HG03064 (cell line): ENCODE measurements around the gene PLCL2.

Source experiments
- ATAC-seq: cut with Tn5 transposase; IDR thresholded peaks from one replicate; pipeline ENCODE4 v1.9.1; 2021; ENCODE audit warnings: low read depth; ENCODE audit not compliant: unreplicated experiment

Gene PLCL2

DNA sequence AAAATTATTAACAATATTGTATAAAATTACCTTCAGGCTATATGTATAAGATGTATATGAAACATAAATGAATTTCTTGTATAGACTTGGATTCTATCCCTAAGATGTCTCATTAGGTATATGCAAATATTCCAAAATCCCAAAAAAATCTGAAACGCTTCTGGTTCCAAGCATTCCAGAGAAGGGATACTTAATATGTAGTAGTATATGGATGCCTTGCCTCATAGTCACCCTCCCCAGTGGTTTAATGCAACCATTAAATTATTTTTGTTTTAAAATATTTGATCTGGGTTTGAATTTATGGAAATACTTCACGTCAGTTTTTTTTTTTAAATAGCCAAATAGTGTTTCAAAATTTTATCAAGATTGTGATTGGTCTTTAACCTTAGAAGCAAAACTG is 27.2 kb downstream of the PLCL2 start:
- ATAC-seq: no peak

DNA sequence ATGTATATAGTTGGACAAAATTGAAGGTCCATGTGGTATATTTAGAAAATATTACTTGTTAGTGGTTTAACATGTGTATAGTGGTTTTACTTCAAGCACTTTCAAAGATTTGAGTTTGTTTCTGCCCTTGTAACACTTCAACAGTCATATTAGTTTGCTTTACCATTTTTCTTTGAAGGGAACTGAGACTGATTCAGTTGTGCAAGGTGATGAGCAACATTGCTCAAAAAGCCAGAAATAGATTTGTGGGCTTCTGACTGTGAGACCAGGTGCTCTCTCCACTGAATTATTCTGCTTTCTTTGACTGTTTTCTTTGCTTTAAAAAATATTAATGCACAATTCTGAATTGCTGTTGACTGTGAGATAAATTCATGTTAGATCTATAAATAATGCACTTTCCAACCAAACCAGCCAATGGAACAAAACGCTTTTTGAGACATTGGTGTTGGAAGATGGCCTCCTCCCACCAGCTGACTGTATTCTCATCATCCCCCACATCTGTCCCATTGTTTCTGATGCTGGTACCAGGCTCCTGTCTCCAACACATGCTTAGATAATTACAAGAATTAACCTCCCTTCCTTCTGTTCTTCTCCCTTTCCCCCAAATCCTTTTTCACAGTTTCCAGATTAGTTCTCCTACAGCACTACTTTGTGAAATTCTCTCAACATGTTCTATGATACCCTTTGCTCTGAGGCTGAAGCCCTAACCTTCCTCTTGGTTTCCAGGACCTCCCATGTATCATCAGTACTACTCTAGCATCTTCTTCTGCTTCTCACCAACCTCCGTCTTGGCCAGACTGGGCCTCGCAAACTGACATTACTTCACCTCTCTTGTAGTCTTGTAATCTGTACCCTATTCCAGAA is 27.9 kb downstream of the PLCL2 start:
- ATAC-seq: peak; percentile 81

DNA sequence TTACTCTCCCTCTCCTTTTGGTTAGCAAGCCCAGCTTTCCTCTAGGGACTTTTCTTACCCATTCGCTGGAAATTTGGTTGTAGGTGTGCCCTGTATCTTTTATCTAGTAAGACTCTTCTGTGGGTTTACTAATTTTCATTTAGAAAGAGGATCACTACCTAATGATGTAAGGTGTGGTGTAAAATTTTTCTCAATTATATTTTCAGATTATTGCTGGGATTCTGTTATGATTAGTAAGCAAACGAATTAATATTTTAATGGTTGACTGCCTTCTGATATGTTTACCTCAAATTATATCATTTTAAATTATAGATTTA is 28.5 kb downstream of the PLCL2 start:
- peak; percentile 14 for ATAC-seq

DNA sequence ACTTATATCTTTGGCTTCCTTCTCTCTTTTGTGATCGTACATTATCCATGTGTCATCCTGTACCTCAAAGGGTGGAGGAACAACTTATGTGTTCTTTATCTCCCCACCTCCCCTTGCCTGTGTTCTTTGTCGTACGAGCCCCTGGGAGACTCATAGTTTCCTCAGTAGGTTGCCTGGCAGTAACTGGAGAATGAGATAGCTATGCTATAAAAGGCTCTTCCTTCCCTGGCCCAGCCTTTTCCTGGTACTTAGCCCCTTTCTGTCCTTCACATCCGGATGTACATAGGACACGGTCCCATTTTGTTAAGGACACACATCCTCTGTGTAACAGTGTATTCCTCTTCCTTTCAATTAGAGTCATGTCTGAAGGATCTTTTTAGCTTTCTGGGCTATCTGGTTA is 32.1 kb downstream of the PLCL2 start:
- ATAC-seq: no peak

DNA sequence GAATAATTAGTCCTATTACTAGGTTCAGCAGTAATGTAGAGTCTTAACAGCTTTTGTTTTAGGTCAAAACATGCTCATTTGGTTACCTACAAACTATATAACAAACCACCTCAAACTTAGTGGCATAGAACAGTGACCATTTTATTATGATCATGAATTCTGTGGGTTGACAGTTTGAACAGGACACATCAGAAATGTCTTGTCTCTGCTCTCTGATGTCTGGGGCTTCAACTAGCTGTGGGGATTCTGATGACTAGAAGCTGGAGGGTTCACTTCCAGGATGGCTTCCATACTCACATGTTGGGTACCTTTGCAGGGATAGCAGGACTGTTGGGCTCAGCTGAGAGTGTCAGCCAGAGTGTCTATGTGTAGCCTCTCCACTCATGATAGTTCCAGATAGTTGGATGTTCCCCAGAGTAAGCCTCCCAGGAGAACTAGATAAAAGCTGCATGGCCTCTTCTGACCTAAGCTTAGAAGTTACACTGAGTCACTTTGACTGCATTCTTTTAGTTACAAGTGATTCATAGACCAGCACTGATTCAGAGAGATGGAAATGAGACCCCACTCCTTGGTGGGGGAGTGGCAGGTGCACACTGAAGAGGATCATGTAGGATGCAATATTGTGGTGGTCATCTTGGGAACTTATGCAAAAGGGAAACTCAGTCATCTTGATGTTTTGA is 32.6 kb downstream of the PLCL2 start:
- ATAC-seq: no peak

DNA sequence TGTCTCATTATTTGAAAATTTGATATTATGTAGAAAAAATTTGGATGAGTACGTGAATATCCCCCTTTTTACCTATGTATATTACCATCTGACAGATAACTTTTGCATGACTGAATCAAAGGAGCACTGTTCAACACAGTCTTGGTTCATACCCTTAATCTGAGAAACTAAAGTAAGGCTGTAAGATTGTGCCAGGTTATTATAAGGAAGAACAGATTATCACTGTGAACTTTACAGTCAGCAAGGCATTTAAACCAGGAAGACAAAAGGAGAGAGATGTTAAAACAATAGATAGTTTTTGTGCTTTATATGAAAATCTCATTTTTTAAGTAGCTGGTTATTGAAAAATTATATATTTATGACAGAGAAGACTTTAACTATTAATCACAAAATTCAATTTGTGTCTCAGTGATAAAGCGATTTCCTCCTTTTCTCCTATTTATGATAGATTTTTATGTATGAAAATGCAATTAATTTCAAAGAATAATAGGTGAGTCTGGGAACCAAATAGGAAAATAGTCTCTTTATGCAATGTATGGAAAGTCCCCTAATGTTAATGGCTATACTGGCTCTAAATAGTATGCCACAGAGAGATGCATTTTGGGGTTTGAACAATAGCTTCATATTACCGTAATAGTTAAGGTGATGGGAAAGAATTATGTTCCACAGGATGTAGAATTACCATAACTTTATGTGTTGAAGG is 33.4 kb downstream of the PLCL2 start:
- ATAC-seq: no peak

DNA sequence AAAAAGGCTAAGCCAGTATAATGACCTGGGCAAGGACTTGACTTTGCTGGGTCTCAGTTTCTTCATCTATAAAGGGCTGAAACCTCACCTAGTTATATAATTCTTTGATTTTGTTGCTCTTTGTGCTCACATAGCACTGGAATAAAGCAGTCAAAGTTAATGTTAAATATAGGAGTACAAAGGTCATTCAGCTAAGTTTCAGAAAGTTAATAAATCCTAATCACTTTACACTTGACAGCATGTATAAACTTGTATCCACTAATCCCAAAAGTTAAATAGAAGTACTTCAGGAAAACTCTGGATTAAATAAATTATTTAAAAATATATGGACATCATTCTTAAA is 33.9 kb downstream of the PLCL2 start:
- no peak for ATAC-seq

DNA sequence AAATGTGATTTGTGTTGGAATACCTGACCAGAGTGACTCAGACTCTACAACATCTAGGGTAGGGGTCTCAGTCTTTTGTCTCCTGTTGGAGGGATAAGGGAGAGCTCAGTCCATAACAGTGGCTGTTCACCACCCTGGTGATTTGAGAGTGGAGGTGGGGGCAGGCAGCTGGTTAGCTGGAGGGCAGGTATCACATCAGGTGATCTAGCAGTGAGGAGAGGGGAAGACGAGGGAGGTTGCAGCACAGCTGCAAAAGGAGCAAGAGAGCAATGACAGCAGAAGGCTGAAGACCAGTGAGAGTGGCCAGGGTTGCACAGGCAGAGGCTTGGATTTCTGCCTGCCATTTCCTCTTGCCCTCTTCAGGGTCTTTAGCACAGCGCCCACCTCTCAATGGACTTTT is 38.4 kb downstream of the PLCL2 start:
- ATAC-seq: no peak

DNA sequence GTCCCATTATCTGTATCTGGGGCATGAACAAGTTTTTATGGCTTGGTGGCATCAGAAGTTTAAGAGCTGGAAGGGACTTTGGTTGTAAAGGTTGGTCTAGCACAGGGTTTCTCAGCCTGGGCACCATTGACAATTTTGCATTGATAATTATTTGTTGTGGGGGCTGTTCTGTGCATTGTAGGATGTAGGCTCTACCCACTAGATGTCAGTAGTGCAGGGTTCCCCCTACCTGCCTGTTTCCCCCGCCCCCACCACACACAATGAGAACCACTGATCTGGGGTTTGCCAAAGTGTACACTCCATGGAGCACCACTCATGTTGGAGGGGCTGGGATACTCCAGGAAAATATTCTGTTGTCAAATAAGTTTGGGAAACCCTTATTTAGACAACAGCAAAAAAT is 42.7 kb downstream of the PLCL2 start:
- no peak for ATAC-seq

DNA sequence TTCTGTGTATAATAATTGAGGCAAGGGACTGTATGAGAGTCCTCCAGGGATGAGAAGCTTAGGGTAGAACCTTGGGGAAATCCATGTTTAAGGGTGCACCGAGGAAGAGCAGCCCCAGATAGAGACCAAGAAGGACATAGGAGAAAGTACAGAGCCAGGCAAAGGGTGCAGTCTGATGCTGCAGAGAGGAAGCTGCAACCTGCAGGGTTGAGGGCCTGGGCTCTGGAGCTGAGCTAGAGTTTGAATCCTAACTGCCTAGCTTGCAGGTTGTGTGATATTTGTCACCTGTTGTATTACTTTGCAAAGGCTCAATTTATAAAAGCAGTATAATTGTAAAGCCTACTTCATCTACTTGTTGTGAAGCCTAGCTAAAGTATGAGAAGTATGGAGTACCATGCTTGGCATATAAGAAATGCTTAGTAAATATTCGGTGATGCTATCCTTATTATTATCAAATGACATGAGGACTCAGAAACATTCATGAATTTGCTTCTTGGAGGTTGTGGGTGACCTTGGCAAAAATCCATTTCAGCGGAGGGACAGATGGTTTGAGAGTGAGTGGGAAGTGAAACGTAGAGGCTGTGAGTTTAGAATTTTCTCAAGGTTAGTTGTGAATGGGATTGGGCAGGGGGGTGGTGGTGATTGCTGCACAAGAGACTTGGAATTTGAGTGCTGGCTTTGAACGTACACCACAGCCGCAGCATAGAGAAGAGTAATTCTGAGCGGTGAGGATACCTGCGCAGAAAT is 43.8 kb downstream of the PLCL2 start:
- ATAC-seq: peak; percentile 47

DNA sequence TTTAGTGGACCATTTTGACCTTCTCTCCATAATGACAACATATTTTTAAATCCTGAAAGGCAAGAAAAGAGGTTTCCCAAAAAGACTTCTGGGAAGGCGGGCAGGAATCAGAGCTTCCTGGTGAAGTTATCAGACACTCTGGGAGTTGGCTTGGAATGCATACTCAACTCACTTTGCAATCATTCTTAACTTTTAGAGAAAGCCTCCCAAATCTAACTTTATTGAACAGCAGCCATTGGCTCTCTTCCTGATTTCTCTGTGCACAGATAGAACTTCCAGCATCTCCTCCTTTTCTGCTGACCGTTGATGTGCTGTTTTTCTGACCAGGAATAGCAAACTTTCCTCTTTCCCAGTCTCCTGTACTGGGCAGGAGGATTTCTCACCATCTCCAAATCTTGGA is 44.6 kb downstream of the PLCL2 start:
- no peak for ATAC-seq

DNA sequence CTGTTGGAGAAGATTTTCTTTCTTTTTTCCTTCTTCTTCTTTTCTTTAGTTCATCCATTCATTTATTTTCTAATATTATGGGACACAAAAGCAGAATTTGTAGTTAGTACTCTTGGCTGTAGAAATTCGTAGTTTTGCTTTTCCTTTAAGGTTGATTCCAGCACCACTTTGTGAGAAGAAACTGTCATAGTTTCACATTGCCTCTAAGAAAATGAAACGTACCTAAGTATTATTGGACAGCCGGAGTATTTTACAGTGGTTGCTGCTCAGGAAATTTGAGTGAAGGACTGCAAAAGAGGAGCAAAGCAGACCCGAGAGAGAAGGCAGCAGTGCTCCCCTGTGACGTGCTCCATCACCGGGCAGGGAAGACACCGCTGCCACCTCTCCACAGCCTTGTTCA is 48.1 kb downstream of the PLCL2 start:
- ATAC-seq: peak; percentile 49

DNA sequence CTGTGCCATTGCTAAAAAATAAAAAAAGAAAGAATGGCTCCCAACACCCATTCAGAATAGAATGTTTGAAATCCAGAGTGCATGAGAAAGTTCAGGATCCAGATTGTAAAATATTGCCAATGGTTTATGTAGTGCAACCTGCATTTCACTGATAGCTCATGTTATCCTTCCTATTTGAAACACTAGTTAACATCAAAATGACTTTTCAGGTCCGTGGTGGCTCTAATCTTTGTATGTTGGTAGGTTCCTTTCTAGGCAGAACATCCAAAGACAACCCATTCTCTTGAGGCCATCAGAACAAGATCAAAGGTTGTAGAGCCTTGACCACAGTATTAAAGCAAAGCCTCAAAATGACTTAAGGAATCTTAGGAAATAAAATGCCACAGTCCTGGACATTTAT is 51.0 kb downstream of the PLCL2 start:
- no peak for ATAC-seq

DNA sequence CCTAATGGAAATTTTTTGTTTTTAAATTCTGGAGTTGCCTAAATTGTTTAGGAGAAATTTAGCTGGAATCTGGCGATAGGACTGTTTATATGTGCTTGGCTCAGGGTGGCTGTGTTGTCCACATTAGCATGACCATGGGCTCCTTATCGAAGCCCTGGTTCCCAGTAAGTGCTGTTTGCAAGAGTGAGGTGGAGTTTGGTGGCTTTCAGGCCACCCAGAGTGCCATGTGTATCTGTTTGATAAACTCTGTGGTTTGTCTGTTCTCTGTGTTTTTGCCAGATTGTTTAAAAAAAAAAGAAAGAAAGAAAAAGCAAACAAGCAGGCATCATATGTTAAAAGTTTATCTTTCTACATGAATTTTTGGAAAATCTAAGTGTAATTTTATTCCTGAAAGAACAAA is 51.5 kb downstream of the PLCL2 start:
- no peak for ATAC-seq

DNA sequence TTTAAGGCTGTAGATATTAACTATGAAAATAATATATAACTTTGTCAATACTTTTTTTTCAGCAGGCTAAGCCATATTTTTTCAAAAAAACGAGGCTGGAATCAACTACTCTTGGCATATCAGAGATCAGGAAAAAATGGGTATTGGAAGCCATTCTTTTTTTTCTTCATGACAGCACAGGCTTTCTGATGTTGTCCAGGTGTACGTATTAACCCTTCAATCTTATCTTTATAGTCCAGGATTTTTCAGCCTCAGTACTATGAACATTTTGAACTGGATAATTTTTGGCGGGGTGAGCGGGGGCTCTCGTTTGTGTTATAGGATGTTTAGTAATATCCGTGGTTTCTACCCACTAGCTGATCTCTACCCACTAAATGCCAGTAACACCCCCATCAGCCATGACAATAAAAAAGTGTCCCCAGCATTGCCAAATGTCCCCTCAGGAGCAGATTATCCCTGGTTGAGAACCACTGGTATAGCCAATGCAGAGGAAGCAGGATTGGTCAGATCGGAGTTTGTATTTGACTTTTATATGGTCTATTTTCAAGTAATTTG is 52.0 kb downstream of the PLCL2 start:
- no peak for ATAC-seq

DNA sequence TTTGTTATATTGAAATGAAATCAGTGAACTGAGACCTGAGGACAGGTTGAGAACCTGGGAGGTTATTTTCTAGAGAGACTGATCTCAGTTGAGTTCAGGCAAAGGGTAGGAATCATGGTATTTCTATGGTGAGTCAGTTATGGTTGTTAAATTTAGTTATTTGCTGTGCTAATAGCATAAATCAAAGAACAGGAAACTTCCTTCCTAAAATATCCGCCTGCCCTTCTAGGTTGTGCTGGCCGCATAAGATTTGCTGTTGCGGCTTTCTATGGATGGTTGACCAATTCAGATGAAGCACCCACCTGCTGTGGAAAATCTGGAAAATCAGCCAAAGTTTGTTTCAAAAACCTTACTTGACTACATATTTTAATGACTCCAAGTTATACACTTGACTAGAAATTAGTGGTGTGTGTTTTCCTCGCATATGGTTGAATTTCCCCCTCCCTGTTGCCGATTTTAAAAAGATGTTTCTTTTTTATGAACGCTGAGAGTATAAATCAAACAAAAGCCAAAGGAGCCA is 52.6 kb downstream of the PLCL2 start:
- ATAC-seq: no peak

DNA sequence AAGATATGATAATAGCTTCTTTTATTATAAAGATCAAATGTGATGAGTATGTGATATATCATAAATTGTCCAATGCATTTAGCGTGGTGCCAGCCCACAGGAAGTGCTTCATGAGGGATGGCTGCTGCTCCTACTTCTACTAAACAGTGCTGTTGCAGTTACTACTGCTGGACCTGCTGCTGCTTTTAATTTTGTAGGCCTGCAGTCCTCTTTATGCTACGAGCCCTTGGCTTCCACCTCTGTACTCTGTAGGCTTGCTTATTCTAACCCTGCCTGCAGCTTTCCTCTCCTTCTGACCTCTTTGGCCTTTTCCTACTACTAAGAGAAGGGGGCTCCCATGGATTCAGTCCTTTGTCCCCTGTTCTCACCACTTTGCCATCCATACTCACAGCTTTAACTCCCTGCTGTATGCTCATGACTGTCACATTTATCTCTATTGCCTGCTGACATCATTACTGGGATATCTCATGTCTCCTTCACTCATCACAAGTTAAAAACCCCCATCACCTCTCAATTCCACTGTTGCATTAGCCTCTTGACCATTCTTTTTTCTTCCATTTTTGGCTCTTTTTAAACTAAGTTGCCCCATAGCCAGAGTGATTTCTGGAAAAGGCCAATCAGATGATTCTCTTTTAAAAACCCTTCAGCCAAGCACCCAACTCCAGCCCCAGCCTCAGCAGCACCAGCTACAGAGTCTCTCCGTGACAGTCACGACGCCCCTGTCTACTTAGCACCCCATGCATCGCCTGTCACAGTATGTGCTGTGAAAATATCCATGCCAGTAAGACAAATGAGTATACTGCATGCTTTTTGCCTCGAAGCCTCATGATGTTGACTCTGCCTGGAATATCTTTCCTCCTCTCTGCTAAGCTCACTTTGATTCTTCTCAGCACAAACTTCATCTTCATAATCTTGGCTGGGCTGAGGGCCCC is 56.3 kb downstream of the PLCL2 start:
- no peak for ATAC-seq

DNA sequence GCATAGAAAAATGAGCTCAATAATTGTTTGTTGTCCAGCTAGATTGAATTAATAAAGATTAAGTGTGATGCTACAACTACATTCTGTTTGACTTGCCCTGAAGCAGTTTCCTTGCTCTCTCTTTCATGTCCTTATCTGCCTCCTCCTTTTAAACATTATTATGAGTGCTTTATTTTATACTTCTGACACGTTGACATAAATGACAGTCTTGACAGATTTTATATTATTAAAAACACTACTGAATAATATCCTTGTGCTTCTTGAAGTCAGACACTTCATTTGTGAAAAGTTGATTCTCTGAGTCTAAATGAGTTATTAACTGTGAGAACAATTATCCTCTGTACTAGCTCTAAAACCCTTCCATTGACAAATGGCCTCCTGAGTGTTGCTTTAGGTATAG is 58.2 kb downstream of the PLCL2 start:
- ATAC-seq: no peak

DNA sequence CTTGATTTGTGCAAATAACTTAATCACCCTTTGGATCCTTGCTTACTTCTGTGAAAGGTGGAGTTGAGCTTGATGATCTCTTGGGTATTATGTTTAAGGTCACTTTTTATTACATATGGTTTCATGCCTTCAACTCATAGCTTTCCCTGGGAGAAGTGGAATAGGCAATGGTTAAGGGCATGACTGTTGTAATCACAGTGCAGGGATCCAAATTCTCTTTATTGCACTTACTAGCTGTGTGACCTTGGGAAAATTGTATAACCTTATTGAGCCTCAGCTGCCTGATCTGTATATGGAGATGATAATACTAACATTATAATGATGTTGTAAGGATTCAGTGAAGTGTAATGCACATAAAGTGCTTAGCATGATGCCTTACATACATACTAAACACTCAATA is 59.1 kb downstream of the PLCL2 start:
- ATAC-seq: no peak

DNA sequence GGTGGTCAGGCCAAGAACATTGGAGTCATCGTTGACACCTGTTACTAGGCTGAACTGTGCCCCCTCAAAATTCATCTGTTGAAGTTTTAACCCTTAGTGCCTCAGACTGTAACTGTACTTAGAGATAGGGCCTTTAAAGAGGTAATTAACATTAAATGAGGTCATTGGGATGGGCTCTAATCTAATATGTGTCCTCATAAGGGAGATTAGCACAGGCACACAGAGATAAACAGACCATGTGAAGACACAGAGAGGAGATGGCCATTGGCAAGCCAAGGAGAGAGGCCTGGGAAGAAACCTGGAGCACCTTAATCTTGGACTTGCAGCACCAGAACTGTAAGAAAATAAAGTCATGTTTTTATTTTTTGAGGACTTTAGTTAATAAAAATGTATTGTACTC is 59.6 kb downstream of the PLCL2 start:
- ATAC-seq: no peak
